ENCODE measurements around the gene ADAT3. TPM values are rescaled to one million over a fixed set of nuclear protein-coding genes. Genes with fewer than 3 reads are reported as not detected.

ADAT3 gene
- 1.5 and 1.7 TPM in 2 replicates for total RNA-seq
- 0.42 and 0.61 TPM in 2 replicates for polyA plus RNA-seq
- 1.6 and 3.8 TPM in 2 replicates for polyA plus RNA-seq (2012)
- polyA minus RNA-seq (ENCODE audit: low replicate concordance) = 0.33 and 1.5 TPM in 2 replicates

GRCh38 chr19:1905110-1905862 lies at the start of gene ADAT3, which contains the start of gene SCAMP4:
ADAT3 (plus strand) TSS chr19:1905399; CDS start chr19:1912048, 6,649 bp downstream.
SCAMP4 (plus strand) TSS chr19:1905399; CDS start chr19:1915020, 9,621 bp downstream.
- H3K27me3 ChIP-seq (ENCODE audit: control insufficient read depth, insufficient read depth, low read length) = no peaks in the 10 kb centered on the region
- peak; percentile 98 to 99 for DNase-seq (ENCODE audit: low read depth in 2 of 2)
- H3K27ac ChIP-seq (ENCODE audit: insufficient read depth, low read length) = peak within 1 kb of the TSS; percentile 83
- H3K4me2 ChIP-seq (ENCODE audit: extremely low read depth, insufficient read depth, low read length) = peak within 1 kb of the TSS; percentile 99
- H3K4me3 ChIP-seq (replicated peaks in 1 of 4; ENCODE audit: control extremely low read depth in 1 of 4, insufficient read depth in 1 of 4, low read depth in 3 of 4, low read length in 4 of 4) = peak within 1 kb of the TSS; percentile 59 to 73 (median 70)
- H4K20me1 ChIP-seq (ENCODE audit: control insufficient read depth, extremely low read depth, insufficient read depth, low read length) = no peaks in the 10 kb centered on the region
- H3K79me2 ChIP-seq (ENCODE audit: control insufficient read depth, insufficient read depth, low read length) = peaks cover 32% of the 10 kb centered on the region
- peak within 1 kb of the TSS; percentile 50 for H2AFZ ChIP-seq (ENCODE audit: low read length)
- peak within 1 kb of the TSS; percentile 93 for H3K9ac ChIP-seq (ENCODE audit: insufficient read depth, low read length)
- peaks cover 8% of the 10 kb centered on the region for H3K4me1 ChIP-seq (ENCODE audit: control insufficient read depth, extremely low read depth, insufficient read depth, low read length)
- H3K9me3 ChIP-seq (ENCODE audit: control insufficient read depth, insufficient read depth, low read depth, low read length) = no peaks in the 10 kb centered on the region
- peaks cover 2% of the 10 kb centered on the region for H3K36me3 ChIP-seq (ENCODE audit: control insufficient read depth, insufficient read depth, low read length)
- TF ChIP-seq EZH2 (IDR thresholded peaks at IDR 0.05; ENCODE audit: low read length, missing control alignments) = no peak
- no peak for TF ChIP-seq CTCF (conservative IDR thresholded peaks at IDR 0.05 in 1 of 2, IDR thresholded peaks at IDR 0.05 in 1 of 2; ENCODE audit: low read depth in 1 of 2, low read length in 2 of 2)

GRCh38 chr19:1855828-1856255 lies 49.4 kb upstream of the ADAT3 start:
- peaks cover 48% of the 10 kb centered on the region for H3K4me1 ChIP-seq (ENCODE audit: control insufficient read depth, extremely low read depth, insufficient read depth, low read length)
- no peak overlapping the region for H2AFZ ChIP-seq (ENCODE audit: low read length)

More at GRCh38 chr19:1855828-1856255, 49.4 kb upstream of the ADAT3 start:
- TF ChIP-seq CTCF (conservative IDR thresholded peaks at IDR 0.05 in 1 of 2, IDR thresholded peaks at IDR 0.05 in 1 of 2; ENCODE audit: low read depth in 1 of 2, low read length in 2 of 2) = no peak
- no peak for TF ChIP-seq EZH2 (IDR thresholded peaks at IDR 0.05; ENCODE audit: low read length, missing control alignments)
- no peaks in the 10 kb centered on the region for H4K20me1 ChIP-seq (ENCODE audit: control insufficient read depth, extremely low read depth, insufficient read depth, low read length)
- no peaks in the 10 kb centered on the region for H3K36me3 ChIP-seq (ENCODE audit: control insufficient read depth, insufficient read depth, low read length)
- no peaks in the 10 kb centered on the region for H3K27me3 ChIP-seq (ENCODE audit: control insufficient read depth, insufficient read depth, low read length)
- peak overlapping the region; percentile 92 for H3K27ac ChIP-seq (ENCODE audit: insufficient read depth, low read length)
- peak overlapping the region; percentile 26 to 48 (median 36) for H3K4me3 ChIP-seq (replicated peaks in 1 of 4; ENCODE audit: control extremely low read depth in 1 of 4, insufficient read depth in 1 of 4, low read depth in 3 of 4, low read length in 4 of 4)
- DNase-seq (ENCODE audit: low read depth in 2 of 2) = no peak
- peak overlapping the region; percentile 85 for H3K4me2 ChIP-seq (ENCODE audit: extremely low read depth, insufficient read depth, low read length)
- H3K9ac ChIP-seq (ENCODE audit: insufficient read depth, low read length) = peak overlapping the region; percentile 65
- peaks cover 70% of the 10 kb centered on the region for H3K79me2 ChIP-seq (ENCODE audit: control insufficient read depth, insufficient read depth, low read length)
- no peaks in the 10 kb centered on the region for H3K9me3 ChIP-seq (ENCODE audit: control insufficient read depth, insufficient read depth, low read depth, low read length)
